ENCODE measurements around the gene MYL12A. TPM values are rescaled to one million over a fixed set of nuclear protein-coding genes. Genes with fewer than 3 reads are reported as not detected.

MYL12A gene
- total and polyA plus RNA-seq, 2 of the 4 experiments (the other 2 are of a cell fraction): 549 to 580 TPM

GRCh38 chr18:3221496-3221895, 26.1 kb upstream of the MYL12A start:
- Histone ChIP-seq H3K56ac (ENCODE audit: extremely low read depth, insufficient read depth, low read length) (no peak overlapping the region), H2BK120ac (ENCODE audit: low read depth, low read length) (no peak overlapping the region), H3K4me1 (ENCODE audit: control insufficient read depth, insufficient read depth, low read length) (no peaks in the 10 kb centered on the region), H2BK15ac (ENCODE audit: low read depth, low read length) (no peak overlapping the region), H4K5ac (ENCODE audit: low read depth, low read length) (no peak overlapping the region), H3K4ac (ENCODE audit: low read depth, low read length) (no peak overlapping the region), H3K27me3 (ENCODE audit: control insufficient read depth, insufficient read depth, low read length) (peaks cover 8% of the 10 kb centered on the region), H3K23ac (ENCODE audit: low read depth, low read length) (no peak overlapping the region), H2BK5ac (ENCODE audit: low read depth, low read length, poor library complexity, severe bottlenecking) (no peak overlapping the region), H4K91ac (ENCODE audit: insufficient read depth, low read depth, low read length) (no peak overlapping the region), H3K4me3 (ENCODE audit: insufficient read depth, low read depth, low read length) (no peak overlapping the region), H3K9ac (ENCODE audit: low read depth, low read length) (no peak overlapping the region), H2AK5ac (ENCODE audit: low read depth, low read length) (no peak overlapping the region), H3K36me3 (ENCODE audit: control insufficient read depth, insufficient read depth, low read length) (no peaks in the 10 kb centered on the region), H3K27ac (ENCODE audit: insufficient read depth, low read length) (no peak overlapping the region), H4K20me1 (ENCODE audit: insufficient read depth, low read length) (no peaks in the 10 kb centered on the region), H3K4me2 (ENCODE audit: low read depth, low read length) (no peak overlapping the region), H2AK9ac (replicated peaks; ENCODE audit: low read depth, low read length, poor library complexity) (no peak overlapping the region), H2BK20ac (ENCODE audit: low read depth, low read length) (no peak overlapping the region), H3K79me1 (ENCODE audit: low read depth in 1 of 2, low read length in 2 of 2) (no peaks in the 10 kb centered on the region), H4K8ac (ENCODE audit: low read depth in 2 of 2, low read length in 2 of 2) (no peak overlapping the region), H3K9me1 (ENCODE audit: insufficient read depth, low read length) (no peaks in the 10 kb centered on the region), H2AFZ (replicated peaks; ENCODE audit: low read length, poor library complexity) (no peak overlapping the region), H3K14ac (replicated peaks; ENCODE audit: low read depth, low read length) (no peak overlapping the region), H3K9me3 (ENCODE audit: control insufficient read depth, insufficient read depth, low read length) (no peaks in the 10 kb centered on the region), H3K18ac (ENCODE audit: low read depth, low read length) (no peak overlapping the region)
- WGBS, 2 experiments (ENCODE audit: extremely low coverage in 2 of 2, insufficient read length in 1 of 2): 79% methylated on average over 4 of the region's 6 CpGs; no CpG with 5 or more reads in 1 of the 2 experiments
- BruUV-seq (replicated peaks): no TSS peak
- POLR2A ChIA-PET (ENCODE audit: unreplicated experiment): no interaction called here
- in situ Hi-C loops (cut with MboI; ENCODE audit: low sequenced_read_pairs) (no loop called here), dilution Hi-C loops (cut with HindIII; ENCODE audit: low sequenced_read_pairs, unreplicated experiment) (no loop called here), intact Hi-C loops (cut with micrococcal nuclease) (no loop called here)
- TF ChIP-seq CHD1 (IDR thresholded peaks at IDR 0.05; ENCODE audit: low read depth, low read length) (no peak), SMC3 (IDR thresholded peaks at IDR 0.05; ENCODE audit: low read depth, low read length) (no peak), MAFK (IDR thresholded peaks at IDR 0.05; ENCODE audit: low read depth, low read length) (no peak)
- ATAC-seq (ENCODE audit: low read depth) (no peak), DNase-seq (no peak)
- CTCF ChIA-PET: no interaction called here

All from IMR-90 (cell line).